ENCODE results near the gene GALC. TPM values are rescaled to one million over a fixed set of nuclear protein-coding genes. Genes with fewer than 3 reads are reported as not detected.
A peak's percentile ranks its signal among the peaks of the same experiment; 100 is the strongest.
"Not testable (repeated sequence)": the region's sequence is repeated elsewhere in the genome, so short reads cannot be mapped to it uniquely, and the experiment has no call there.

The GALC gene
- 10 to 100 TPM in 11 of 12 donors, not detected in 1; 19.3 to 31.9 (median 25.2) TPM for polyA plus RNA-seq (ENCODE audit: insufficient read length in 12 of 12)
- long read RNA-seq, donor 1, transcript GALC-201 (17 exons, 3,883 nt) = major isoform, 5 of 7 reads
- long read RNA-seq, donor 1, partial matches to known transcripts = 0 of 7 reads
- long read RNA-seq, donor 1, other reads (novel, unspliced or antisense) = 0 of 7 reads
- long read RNA-seq, donor 2, transcript GALC-201 (17 exons, 3,883 nt) = major isoform, 8 of 13 reads
- long read RNA-seq, donor 2, partial matches to known transcripts = 5 of 13 reads
- long read RNA-seq, donor 2, other reads (novel, unspliced or antisense) = 0 of 13 reads
- long read RNA-seq, donor 3, partial matches to known transcripts = 0 of 4 reads
- long read RNA-seq, donor 3, other reads (novel, unspliced or antisense) = 0 of 4 reads
- long read RNA-seq, donor 4, partial matches to known transcripts = 0 of 1 reads
- long read RNA-seq, donor 4, other reads (novel, unspliced or antisense) = 0 of 1 reads
- long read RNA-seq, donor 5, partial matches to known transcripts = 7 of 11 reads
- long read RNA-seq, donor 5, other reads (novel, unspliced or antisense) = 0 of 11 reads
- long read RNA-seq, donor 6, partial matches to known transcripts = 0 of 3 reads
- long read RNA-seq, donor 6, other reads (novel, unspliced or antisense) = 0 of 3 reads
- long read RNA-seq, donor 7, partial matches to known transcripts = 0 of 2 reads
- long read RNA-seq, donor 7, other reads (novel, unspliced or antisense) = 0 of 2 reads
- long read RNA-seq, donor 8, partial matches to known transcripts = 11 of 14 reads
- long read RNA-seq, donor 8, other reads (novel, unspliced or antisense) = 0 of 14 reads
- long read RNA-seq, donor 9, partial matches to known transcripts = 0 of 2 reads
- long read RNA-seq, donor 9, other reads (novel, unspliced or antisense) = 0 of 2 reads
- long read RNA-seq, donor 10, partial matches to known transcripts = 0 of 4 reads
- long read RNA-seq, donor 10, other reads (novel, unspliced or antisense) = 0 of 4 reads
- long read RNA-seq, donor 11, partial matches to known transcripts = 0 of 4 reads
- long read RNA-seq, donor 11, other reads (novel, unspliced or antisense) = 0 of 4 reads

GRCh38 chr14:87992718-87993628, at the start of gene GALC:
Gene GALC, minus strand, starts transcription at chr14:87993182. Its CDS starts 18 bp downstream, at chr14:87993164.
- peak; percentile 88 for DNase-seq

GRCh38 chr14:88040146-88040545, 47.2 kb upstream of the GALC start:
- DNase-seq = no peak

- no peak for DNase-seq
These were observed 46.2 kb upstream of the GALC start for GRCh38 chr14:88039197-88039596.

GRCh38 chr14:88037325-88037724, 44.3 kb upstream of the GALC start:
- DNase-seq = no peak

- DNase-seq = no peak
These were observed 43.4 kb upstream of the GALC start for GRCh38 chr14:88036422-88036821.

GRCh38 chr14:88034076-88034475, 41.1 kb upstream of the GALC start:
- no peak for DNase-seq

GRCh38 chr14:88032373-88032772, 39.4 kb upstream of the GALC start:
- DNase-seq = no peak

- no peak for DNase-seq
These were observed 37.9 kb upstream of the GALC start for GRCh38 chr14:88030892-88031291.

GRCh38 chr14:88030079-88030478, 37.1 kb upstream of the GALC start:
- DNase-seq = no peak

GRCh38 chr14:88029500-88029899, 36.5 kb upstream of the GALC start:
- no peak for DNase-seq

- DNase-seq = no peak
These were observed 33.9 kb upstream of the GALC start for GRCh38 chr14:88026890-88027289.

GRCh38 chr14:88025313-88025712, 32.3 kb upstream of the GALC start:
- no peak for DNase-seq

- not testable (repeated sequence) for DNase-seq
These were observed 31.5 kb upstream of the GALC start for GRCh38 chr14:88024252-88025086.

GRCh38 chr14:88023658-88024187, 30.7 kb upstream of the GALC start:
- no peak for DNase-seq

- DNase-seq = no peak
These were observed 24.6 kb upstream of the GALC start for GRCh38 chr14:88017535-88017934.

- no peak for DNase-seq
These were observed 23.8 kb upstream of the GALC start for GRCh38 chr14:88016768-88017167.

GRCh38 chr14:88013750-88014349, 20.9 kb upstream of the GALC start:
- peak; percentile 52 for DNase-seq

- no peak for DNase-seq
These were observed 19.5 kb upstream of the GALC start for GRCh38 chr14:88012495-88012894.

- no peak for DNase-seq
These were observed 17.3 kb upstream of the GALC start for GRCh38 chr14:88010331-88010730.

GRCh38 chr14:88009486-88009885, 16.5 kb upstream of the GALC start:
- no peak for DNase-seq

Data from muscle of arm (tissue), 14 donors.